ENCODE measurements around the gene AQP12A. TPM values are rescaled to one million over a fixed set of nuclear protein-coding genes. Genes with fewer than 3 reads are reported as not detected.

AQP12A gene
- total and polyA plus RNA-seq, 7 donors, result 3.0 to 7.4 TPM; not detected in 5

GRCh38 chr2:240713071-240713927, 21.6 kb downstream of the AQP12A start:
- H3K27me3 ChIP-seq, result no peaks in the 10 kb centered on the region
- H3K27ac ChIP-seq, result no peak overlapping the region
- TF ChIP-seq POLR2AphosphoS5 (IDR thresholded peaks at IDR 0.05) (no peak), CTCF (IDR thresholded peaks at IDR 0.05) (no peak), EP300 (IDR thresholded peaks at IDR 0.05) (no peak), POLR2A (IDR thresholded peaks at IDR 0.05) (no peak)
- no peaks in the 10 kb centered on the region for H3K9me3 ChIP-seq
- intact Hi-C loops (cut with DNase I), result no loop called here
- WGBS, 2 donors, result 84 to 89% methylated on average over 25 of the region's 25 CpGs
- no peak overlapping the region for H3K4me3 ChIP-seq
- DNase-seq, result no peak
- no peaks in the 10 kb centered on the region for H3K36me3 ChIP-seq
- no peaks in the 10 kb centered on the region for H3K4me1 ChIP-seq

GRCh38 chr2:240713928-240714746, 22.5 kb downstream of the AQP12A start:
- TF ChIP-seq CTCF (IDR thresholded peaks at IDR 0.05), result no peak
- no peak for TF ChIP-seq POLR2A (IDR thresholded peaks at IDR 0.05)
- no peak for TF ChIP-seq EP300 (IDR thresholded peaks at IDR 0.05)
- no peak for TF ChIP-seq POLR2AphosphoS5 (IDR thresholded peaks at IDR 0.05)
- Histone ChIP-seq H3K27me3 (no peaks in the 10 kb centered on the region), H3K4me1 (no peaks in the 10 kb centered on the region), H3K36me3 (no peaks in the 10 kb centered on the region), H3K4me3 (no peak overlapping the region), H3K27ac (no peak overlapping the region), H3K9me3 (no peaks in the 10 kb centered on the region)
- 75 to 82% methylated on average over 26 of the region's 26 CpGs for WGBS, 2 donors
- no peak for DNase-seq
- intact Hi-C loops (cut with DNase I), result no loop called here

DNA sequence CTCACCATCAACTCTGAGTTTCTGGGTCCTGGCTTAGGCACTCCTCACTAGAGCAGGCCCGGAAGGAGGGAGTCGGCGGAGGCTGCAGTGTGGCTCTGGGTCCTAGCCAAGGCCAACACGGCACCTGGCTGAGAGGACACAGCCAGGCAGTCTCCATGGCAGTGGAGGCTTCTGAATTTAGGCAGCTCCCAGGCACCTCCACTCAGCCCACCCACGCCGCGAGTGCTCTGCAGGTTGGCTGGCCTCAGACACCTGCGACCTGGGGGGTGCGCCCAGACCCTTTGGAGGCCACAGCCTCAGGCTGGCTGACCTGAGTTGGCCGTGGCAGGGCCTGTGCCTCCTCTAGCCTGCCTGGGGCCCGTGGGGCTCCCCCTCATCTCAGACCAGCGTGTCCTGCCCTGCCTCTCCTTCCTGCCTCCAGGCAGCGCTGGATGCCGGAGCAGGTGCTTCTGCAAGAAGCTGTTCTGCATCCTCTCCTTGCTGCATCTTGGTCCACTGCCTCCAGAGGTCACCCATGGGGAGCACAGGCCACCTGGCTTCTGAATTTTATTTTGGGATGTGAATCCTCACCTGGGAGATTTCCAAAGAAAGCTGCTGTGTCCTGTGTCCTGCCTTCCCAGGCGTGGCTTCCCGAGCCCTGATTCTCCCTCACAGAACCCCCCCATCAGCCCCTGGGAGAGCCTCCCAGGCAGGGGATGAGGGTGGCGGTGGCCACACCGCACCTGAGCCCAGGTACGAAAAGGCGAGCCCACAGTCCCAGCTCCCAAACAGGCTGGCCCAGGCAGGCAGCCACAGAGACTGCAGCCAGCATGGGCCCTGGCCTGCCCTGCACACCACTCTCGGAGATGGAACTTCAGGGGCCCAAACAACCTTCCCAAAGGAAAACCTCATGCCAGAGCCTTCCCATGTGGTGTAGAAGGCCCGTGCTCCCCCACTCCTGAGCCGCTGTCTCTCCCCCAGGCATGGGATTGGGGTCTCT, 23.4 kb downstream of the AQP12A start:
- intact Hi-C loops (cut with DNase I), result no loop called here
- Histone ChIP-seq H3K36me3 (no peaks in the 10 kb centered on the region), H3K27ac (no peak overlapping the region), H3K9me3 (no peaks in the 10 kb centered on the region), H3K4me3 (no peak overlapping the region), H3K27me3 (no peaks in the 10 kb centered on the region), H3K4me1 (no peaks in the 10 kb centered on the region)
- no peak for TF ChIP-seq CTCF (IDR thresholded peaks at IDR 0.05)
- no peak for TF ChIP-seq EP300 (IDR thresholded peaks at IDR 0.05)
- TF ChIP-seq POLR2A (IDR thresholded peaks at IDR 0.05), result no peak
- no peak for TF ChIP-seq POLR2AphosphoS5 (IDR thresholded peaks at IDR 0.05)
- WGBS, 2 donors, result 73 to 84% methylated on average over 23 of the region's 23 CpGs
- no peak for DNase-seq

DNA sequence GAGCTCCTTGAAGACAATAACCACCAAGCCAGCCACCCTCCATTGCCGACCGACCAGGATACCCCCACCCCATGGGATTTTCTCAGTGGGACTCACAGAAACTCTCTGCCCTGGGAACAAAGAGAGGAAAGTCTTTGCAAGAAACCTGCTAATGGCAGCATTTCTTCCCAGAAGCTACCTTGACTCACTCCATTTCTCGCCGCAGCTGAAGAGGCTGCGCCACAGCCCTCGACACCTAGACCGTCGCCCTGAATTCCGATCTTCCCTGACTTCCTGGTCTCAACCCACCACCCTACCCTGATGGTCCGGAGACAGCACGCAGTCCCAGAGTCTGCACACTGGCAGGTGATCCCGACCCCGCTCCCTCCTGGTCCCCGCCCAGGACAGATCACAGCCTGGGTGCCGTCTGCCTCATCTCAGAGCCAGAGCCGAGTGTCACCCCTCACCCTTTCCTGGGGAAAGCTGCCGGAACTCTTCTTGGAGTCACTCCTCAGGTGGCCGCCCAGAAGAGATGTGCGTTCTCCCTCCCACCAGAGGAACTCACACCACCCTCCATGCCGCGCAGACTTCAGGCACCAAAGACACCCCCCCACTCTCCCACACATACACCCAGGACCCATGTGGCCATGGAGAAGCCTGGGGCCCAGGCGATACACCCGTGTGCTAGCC, 24.6 kb downstream of the AQP12A start:
- TF ChIP-seq EP300 (IDR thresholded peaks at IDR 0.05), result no peak
- TF ChIP-seq CTCF (IDR thresholded peaks at IDR 0.05), result no peak
- TF ChIP-seq POLR2A (IDR thresholded peaks at IDR 0.05), result no peak
- no peak for TF ChIP-seq POLR2AphosphoS5 (IDR thresholded peaks at IDR 0.05)
- no peak for DNase-seq
- Histone ChIP-seq H3K4me3 (no peak overlapping the region), H3K27ac (no peak overlapping the region), H3K36me3 (no peaks in the 10 kb centered on the region), H3K9me3 (no peaks in the 10 kb centered on the region), H3K4me1 (no peaks in the 10 kb centered on the region), H3K27me3 (no peaks in the 10 kb centered on the region)
- 87 to 91% methylated on average over 23 of the region's 23 CpGs for WGBS, 2 donors
- intact Hi-C loops (cut with DNase I), result no loop called here

All from sigmoid colon (tissue), 7 donors.